WTC11 (cell line): ENCODE measurements around the gene CADM3.

Experiments
- NR3C1 ChIP-seq: sonication (generic); formaldehyde crosslinking; conservative IDR thresholded peaks from 2 replicates; pipeline ENCODE4 v1.8.1; 2023; ENCODE audit warnings: low read depth, mild to moderate bottlenecking, missing genetic modification reagents
- ZBTB21 ChIP-seq: sonication (generic); formaldehyde crosslinking; IDR thresholded peaks from 2 replicates; pipeline ENCODE4 v1.8.1; 2023; ENCODE audit warnings: mild to moderate bottlenecking, missing genetic modification reagents, borderline replicate concordance
- ZNF232 ChIP-seq: sonication (generic); formaldehyde crosslinking; IDR thresholded peaks from 2 replicates; pipeline ENCODE4 v1.8.0; 2022; ENCODE audit warnings: mild to moderate bottlenecking, missing genetic modification reagents
- TF ChIP-seq, protein P1 (sequence below): sonication (generic); formaldehyde crosslinking; conservative IDR thresholded peaks from 2 replicates; pipeline ENCODE4 v1.8.1; 2023; ENCODE audit warnings: mild to moderate bottlenecking, low read depth, missing genetic modification reagents, moderate library complexity

DNA sequence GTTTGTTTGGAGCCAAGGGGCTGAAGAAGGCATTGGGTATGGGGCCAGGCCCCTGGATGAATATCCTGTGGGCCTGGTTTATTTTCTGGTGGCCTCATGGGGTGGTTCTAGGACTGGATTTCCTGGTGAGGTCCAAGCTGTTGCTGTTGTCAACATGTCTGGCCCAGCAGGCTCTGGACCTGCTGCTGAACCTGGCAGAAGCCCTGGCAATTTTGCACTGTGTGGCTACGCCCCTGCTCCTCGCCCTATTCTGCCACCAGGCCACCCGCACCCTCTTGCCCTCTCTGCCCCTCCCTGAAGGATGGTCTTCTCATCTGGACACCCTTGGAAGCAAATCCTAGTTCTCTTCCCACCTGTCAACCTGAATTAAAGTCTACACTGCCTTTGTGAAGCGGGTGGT is 34.7 kb downstream of the CADM3 start:
- TF ChIP-seq ZBTB21 (no peak), NR3C1 (CRISPR knock-in tag) (no peak), ZNF232 (no peak)
- TF ChIP-seq, protein P1, sequence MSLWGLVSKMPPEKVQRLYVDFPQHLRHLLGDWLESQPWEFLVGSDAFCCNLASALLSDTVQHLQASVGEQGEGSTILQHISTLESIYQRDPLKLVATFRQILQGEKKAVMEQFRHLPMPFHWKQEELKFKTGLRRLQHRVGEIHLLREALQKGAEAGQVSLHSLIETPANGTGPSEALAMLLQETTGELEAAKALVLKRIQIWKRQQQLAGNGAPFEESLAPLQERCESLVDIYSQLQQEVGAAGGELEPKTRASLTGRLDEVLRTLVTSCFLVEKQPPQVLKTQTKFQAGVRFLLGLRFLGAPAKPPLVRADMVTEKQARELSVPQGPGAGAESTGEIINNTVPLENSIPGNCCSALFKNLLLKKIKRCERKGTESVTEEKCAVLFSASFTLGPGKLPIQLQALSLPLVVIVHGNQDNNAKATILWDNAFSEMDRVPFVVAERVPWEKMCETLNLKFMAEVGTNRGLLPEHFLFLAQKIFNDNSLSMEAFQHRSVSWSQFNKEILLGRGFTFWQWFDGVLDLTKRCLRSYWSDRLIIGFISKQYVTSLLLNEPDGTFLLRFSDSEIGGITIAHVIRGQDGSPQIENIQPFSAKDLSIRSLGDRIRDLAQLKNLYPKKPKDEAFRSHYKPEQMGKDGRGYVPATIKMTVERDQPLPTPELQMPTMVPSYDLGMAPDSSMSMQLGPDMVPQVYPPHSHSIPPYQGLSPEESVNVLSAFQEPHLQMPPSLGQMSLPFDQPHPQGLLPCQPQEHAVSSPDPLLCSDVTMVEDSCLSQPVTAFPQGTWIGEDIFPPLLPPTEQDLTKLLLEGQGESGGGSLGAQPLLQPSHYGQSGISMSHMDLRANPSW (CRISPR knock-in tag) = no peak
